CD4-positive, alpha-beta T cell treated with Interleukin-15 for 4 hours (primary cell): ENCODE results near the gene ARHGEF3.
"Not testable (repeated sequence)": the region's sequence is repeated elsewhere in the genome, so short reads cannot be mapped to it uniquely, and the experiment has no call there.

Experiments used
- DNase-seq: peaks from one replicate; pipeline ENCODE4 v3.0.0-alpha.2; 2020; ENCODE audit warnings: low spot score

ARHGEF3 gene

DNA sequence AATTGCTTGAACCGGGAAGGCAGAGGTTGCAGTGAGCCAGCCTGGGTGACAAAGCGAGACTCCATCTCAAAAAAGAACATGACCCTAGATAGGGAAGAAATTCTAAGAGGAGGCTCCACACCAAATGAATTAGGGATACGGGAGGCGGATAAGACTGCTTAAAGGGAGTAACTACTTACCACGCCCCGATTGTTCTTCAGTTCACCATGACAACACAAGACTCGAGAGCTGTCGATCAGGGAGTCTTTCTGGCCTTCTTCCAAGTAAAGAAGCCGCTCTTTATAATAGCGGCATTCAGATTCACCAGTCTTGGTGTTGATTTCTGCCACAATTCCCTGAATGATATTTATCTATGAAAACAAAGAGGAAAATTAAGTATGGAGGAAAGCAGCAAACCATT, 64.7 kb downstream of the ARHGEF3 start:
- DNase-seq = no peak

DNA sequence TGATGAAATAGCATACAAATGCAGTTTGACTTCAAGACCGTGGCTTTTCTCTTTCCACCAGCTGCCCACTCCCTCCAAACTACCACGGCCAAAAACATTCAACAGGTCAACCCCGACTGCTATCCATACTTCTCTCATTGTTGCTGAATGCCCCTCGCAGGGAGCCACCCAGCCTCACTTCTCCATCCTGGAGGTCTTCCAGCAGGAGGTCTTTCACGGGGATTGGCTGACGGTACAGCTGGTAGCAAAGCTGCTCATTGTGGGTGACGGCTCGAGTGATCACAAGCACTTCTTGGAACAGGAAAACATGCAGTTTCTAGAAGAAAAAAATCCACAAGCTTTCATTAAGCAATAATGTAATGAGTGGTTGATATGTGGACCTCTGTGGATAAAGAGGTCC, 69.6 kb downstream of the ARHGEF3 start:
- no peak for DNase-seq

DNA sequence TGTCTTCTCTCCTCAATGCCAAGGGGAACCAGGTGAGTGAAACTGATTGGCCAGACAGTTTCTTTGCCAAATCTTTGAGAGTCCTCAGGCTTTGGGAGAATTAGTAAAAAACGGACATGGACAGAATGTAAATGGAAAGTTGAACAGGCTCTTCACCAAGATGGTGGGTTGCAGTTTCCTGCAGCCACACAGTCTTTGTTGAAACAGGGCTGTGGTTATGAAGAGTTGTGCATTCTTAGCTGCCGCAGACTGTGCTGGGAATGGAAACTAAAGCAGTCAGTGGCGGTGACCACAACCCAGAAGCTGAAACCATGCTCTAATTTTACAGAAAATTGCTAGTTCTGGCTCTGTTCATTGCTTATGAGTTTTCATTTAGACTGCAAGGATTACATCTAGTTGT, 76.6 kb downstream of the ARHGEF3 start:
- DNase-seq = peak; percentile 61

DNA sequence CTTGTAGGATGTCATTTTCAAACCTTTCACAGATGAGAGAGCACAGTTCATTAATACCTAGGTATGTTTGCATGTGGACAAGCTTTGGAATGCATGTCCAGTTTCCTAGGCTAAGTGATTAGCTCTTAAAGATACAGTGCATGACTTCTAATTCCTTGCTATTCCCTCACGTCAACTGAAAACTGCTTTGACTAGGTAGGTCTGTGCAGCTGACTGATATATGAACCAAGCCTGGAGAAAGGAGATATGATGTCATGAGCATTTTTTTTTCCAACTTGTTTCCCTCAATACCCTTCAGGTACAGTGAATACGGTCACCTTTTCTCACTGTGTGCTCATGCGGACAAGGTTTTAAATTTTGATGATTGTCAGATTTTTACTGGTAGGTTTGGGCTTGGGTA, 77.1 kb downstream of the ARHGEF3 start:
- DNase-seq = no peak

DNA sequence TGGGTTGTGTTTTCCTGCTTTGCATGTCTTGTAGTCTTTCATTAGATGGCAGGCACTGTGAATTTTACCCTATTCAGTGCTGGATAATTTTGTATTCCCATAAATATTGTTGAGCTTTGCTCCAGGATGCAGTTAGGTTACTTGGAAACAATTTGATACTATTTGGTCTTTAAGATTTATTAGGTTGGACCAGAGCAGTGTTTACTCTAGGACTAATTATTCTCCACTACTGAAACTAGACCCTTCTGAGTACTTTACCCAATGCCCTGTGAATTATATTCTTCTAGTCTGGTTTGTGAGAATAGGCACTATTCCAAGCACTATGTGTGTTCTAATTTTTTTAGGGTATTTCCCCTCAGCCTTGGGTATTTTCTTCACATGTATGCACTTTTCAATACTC, 80.9 kb downstream of the ARHGEF3 start:
- DNase-seq = no peak

DNA sequence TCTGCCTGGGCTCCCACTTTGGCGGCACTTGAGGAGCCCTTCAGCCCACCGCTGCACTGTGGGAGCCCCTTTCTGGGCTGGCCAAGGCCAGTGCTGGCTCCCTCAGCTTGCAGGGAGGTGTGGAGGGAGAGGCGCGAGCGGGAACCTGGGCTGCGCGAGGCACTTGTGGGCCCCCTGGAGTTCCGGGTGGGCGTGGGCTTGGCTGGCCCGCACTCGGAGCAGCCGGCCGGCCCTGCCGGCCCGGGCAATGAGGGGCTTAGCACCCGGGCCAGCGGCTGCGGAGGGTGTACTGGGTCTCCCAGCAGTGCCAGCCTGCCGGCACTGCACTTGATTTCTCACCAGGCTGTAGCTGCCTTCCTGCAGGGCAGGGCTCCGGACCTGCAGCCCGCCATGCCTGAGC, 82.9 kb downstream of the ARHGEF3 start:
- DNase-seq = not testable (repeated sequence)

DNA sequence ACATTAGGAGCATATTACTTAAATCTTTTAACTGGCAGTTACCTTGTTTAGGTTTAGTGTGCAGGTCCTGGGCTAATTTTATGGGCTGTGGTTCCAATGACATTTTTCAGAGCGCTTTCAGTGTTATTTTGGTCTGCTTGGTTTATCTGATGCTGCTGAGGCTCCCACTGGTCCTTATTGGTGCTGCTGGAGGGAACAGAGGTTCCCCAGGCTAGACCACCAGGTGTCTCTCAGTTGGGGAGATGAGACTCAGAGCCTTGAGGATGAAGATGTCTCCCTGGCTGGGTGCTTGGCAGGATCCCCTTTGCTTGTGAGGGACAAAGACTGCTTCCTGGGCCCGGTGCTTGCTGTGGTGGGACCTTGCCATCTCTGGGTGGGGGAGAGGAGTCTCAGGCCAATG, 90.4 kb downstream of the ARHGEF3 start:
- DNase-seq = no peak

DNA sequence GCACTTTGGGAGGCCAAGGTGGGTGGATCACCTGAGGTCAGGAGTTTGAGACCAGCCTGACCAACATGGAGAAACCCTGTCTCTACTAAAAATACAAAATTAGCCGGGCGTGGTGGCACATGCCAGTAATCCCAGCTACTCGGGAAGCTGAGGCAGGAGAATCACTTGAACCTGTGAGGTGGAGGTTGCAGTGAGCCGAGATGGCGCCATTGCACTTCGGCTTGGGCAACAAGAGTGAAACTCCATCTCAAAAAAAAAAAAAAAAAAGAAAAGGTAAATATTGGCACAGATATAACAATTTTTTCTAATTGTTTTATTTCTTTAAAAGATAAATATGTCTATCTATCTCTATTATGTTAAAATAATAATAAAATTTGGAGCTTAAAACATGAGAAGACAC, 94.3 kb downstream of the ARHGEF3 start:
- DNase-seq = peak; percentile 42

DNA sequence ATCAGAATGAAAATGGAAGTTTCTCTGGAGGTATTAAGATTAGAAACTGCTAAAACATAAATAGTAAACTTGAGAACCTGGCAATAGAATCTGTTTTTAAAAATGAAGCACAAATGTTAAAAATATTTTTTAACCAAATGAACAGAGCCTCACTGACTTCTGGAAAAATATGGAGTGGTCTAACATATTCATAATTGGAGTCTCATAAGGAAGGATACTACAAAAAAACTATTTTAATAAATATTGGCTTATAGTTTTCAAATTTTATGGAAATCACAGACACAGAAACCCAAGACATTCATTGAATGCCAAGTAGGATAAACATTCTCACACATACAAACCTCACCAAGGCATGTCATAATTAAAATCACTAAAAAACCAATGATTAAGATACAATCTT, 95.1 kb downstream of the ARHGEF3 start:
- no peak for DNase-seq

DNA sequence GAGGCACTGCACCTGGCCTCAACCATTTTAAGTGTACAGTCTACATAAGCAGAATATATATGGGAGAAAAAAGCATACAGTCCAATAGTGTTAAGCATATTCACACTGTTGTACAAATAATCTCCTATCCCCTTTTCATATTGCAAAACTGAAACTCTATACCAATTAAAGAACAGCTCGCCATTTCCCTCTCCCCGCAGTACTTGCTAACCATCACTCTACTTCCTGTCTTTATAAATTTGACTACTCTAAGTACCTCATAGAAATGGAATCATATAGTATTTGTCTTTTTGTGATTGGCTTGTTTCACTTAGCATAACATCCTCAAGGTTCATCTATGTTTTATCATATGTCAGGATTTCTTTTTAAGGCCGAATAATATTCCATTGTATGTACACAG, 97.0 kb downstream of the ARHGEF3 start:
- no peak for DNase-seq

DNA sequence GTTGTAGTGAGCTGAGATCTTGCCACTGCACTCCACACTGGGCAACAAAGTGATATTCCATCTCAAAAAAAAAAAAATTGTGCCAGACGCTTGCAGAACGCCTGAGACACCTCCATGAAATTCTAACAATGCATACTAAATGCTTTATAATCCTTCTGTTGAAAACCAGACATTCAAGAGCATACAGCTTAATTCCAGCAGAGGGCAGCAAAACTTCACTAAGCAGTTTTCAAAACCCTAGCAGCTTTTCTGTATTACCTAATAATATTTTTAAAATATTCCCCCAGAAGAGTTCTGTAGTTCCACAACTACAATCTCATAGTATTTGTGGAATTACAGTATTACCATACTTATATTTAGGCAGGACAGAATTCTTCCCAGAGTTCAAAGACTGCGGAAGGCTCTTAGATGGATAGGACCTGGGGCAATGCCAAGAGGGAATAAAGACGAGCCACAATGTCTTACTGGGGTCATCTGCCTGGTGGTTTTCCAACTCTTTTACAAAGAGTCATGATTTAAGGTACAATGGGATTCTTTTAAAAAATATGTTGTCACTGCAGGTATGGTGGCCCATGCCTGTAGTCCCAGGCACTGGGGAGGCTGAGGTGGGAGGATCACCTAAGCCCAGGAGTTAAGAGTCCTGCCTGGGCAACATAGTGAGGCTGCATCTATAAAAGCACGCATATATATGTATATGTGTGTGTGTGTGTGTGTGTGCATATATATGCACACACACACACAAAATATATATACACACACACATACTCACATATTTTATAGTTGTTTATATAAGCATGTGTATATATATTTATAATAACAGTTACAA, 99.0 kb downstream of the ARHGEF3 start:
- DNase-seq = peak; percentile 78

DNA sequence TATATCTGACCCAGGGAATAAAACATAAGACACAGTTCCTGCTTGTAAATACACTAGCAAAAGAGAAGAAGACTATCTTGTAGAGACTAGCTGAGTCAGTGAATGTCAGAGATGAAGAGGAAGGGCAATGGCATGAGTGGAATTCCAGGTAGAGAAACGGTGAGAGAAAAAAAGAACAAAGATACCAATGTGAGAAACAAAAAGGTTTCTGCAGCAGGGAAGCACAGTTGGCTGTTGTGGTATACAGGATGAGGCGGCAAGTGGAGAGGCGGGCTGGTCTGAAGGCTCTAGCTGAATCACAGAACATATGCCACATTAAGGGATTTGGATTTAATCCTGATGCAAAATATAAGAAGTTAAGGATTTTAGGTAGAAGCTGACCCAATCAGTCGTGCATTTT, 101.6 kb downstream of the ARHGEF3 start:
- no peak for DNase-seq

DNA sequence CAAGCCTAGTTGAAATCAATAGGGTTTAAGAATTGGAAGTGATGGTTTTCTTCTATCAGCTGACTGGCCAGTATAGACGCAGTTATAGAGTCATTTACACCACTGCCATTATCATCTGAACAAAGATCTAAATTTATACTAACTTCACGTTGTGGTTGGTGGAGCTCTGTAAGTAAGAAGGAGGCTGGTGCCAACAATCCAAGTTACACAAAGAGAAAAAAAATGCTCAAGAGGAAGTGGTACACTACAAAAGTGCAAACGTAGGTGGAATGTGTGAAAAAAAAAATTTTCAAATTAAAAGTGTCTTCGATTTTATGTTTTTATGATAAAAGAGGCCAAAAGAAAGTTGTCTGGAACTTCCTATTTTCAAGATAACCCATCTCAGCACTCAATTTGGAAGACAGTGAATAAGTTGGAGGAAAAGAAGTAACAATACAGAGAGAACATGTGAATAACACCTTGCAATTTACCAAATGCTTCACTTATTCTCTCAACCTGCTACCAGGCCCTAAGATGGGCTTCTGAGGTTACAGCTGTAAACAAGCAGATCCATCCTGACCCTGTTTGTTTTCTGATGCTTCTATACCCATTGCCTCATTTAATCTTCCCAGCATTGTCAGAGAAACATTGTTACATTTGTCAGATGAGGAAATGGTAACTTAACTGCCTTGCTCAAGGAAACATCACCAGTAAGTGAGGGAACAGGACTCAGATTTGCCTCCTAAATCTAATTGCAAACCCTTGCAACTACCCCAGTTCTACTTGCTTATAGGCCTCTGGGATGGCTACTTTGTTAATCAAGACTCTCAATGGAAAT, 106.7 kb downstream of the ARHGEF3 start:
- peak; percentile 27 for DNase-seq

DNA sequence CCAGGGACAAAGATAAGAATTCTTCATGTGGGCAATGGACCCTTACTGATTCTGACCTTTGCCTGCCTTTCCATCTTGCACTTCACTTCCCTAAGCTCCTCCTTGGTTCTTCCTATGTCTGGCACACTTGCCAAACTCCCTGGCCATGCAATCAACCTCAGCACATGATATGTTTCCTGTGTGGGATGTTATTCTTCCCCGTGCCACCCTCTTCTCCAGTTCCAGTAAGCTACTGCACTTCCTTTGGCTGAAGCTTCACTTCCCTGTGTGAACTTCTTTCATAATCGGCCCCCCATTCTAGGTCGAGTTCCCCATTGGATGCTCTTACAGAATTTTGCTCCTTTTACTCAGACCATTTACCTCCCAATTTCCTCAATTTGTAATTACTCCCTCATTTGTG, 108.0 kb downstream of the ARHGEF3 start:
- DNase-seq = no peak

DNA sequence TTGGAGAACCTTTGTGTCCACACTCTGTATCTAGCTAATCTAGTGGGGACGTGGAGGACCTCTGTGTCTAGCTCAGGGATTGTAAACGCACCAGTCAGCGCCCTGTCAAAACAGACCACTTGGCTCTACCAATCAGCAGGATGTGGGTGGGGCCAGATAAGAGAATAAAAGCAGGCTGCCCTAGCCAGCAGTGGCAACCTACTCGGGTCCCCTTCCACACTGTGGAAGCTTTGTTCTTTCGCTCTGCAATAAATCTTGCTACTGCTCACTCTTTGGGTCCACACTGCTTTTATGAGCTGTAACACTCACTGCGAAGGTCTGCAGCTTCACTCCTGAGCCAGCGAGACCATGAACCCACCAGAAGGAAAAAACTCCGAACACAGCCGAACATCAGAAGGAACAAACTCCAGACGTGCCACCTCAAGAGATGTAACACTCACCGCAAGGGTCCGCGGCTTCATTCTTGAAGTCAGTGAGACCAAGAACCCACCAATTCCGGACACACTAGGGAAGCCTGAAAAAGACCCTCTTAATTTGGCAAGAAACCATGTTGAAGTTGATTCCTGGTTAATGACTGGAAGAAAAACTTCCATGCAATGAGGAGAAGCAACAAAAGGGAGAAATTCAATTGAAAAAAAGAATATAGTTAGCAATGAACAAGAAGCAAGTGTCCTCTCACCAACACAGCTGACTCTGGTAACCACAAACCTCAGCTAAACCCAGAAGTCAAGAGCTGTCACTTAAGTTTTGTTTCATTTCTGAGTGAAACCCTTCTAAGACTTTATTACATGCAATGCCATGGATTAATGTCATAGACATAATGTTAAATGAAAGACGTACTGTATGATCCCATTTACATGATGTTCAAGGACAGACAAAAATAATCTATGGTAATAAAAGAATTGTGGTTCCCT, 109.0 kb downstream of the ARHGEF3 start:
- peak; percentile 53 for DNase-seq

DNA sequence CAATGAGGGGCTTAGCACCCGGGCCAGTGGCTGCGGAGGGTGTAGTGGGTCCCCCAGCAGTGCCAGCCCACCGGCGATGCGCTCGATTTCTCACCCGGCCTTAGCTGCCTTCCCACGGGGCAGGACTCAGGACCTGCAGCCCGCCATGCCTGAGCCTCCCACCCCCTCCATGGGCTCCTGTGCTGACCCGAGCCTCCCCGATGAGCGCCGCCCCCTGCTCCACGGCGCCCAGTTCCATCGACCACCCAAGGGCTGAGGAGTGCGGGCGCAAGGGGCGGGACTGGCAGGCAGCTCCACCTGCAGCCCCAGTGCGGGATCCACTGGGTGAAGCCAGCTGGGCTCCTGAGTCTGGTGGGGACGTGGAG, 109.8 kb downstream of the ARHGEF3 start:
- DNase-seq = not testable (repeated sequence)

DNA sequence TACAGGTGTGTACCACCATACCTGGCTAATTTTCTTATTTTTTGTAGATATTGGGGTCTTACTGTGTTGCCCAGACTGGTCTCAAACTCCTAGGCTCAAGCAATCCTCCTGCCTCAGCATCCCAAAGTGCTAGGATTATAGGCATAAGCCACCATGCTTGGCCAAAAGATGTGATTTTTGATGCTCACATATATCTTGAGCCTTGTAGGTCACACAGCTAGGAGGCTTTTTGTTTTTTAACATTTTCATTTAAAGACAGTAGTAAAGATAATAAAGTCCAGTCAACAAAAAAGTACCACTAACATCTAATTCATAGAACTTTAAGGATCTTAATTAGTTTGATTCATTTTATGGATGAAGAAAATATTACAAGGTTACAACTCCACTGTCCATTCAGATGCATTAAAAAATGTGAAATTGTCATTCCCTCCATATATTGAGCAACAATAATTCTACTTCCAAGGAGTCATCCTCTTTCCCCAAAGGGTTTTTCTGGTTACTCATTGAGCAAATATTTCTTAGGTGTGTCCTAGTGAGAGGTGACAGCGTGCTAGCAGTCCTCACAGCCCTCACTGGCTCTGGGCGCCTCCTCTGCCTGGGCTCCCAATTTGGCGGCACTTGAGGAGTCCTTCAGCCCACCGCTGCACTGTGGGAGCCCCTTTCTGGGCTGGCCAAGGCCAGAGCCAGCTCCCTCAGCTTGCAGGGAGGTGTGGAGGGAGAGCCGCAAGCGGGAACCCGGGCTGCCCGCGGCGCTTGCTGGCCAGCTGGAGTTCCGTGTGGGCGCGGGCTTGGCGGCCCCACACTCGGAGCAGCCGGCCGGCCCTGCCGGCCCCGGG, 110.4 kb downstream of the ARHGEF3 start:
- no peak for DNase-seq

DNA sequence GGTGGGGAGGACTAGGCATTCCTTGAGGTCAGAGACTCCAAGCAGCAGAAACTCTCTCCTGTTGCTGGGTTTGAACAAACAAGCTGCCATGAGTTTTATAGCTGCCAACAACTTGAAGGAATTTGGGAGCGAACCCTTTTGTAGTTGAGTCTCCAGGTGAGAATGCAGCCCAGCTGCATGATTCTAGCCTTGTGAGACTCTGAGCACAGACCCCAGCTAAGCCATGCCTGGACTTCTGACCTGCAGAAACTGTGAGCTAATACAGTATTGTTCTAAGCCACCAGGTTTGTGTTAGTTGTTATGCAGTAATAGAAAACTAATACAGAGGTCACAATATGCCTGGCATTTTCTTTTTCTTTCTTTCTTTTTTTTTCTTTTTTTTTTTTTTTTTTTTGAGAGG, 112.4 kb downstream of the ARHGEF3 start:
- no peak for DNase-seq

DNA sequence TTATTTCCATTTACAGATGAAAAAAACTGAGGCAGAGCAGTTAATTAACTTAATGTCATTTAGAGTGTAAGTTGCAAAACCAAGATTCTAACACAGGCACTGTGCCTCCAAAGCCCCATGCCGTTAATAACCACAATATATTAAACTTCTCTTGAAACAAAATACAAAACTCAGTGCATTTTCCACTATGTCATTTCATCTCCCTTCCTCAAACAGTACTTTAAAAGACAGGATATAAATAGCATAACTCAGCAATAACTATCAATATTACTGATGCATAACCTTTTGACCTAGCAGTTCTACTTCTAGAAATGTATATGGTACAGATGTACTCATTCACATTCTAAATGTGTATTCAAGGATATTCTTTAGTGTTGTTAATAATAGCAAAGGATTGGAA, 113.6 kb downstream of the ARHGEF3 start:
- no peak for DNase-seq

DNA sequence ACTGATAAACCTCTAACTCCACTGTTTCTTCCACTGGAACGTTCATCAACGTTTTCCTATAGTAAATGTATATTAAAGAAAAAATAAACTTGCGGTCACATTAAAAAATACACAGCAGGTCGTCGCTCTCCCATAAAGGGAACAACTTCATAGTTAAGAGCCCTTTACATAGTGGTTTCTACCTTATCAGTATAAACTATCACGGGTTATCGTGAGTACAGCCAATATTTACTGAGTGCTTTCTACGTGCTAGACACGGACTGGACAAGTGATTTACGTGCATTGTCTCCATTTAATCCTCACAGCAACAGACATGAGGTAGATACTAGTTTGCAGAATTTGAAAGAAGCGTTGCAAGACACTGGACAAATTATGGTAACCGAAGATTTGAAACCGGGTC, 117.7 kb downstream of the ARHGEF3 start:
- DNase-seq = no peak

DNA sequence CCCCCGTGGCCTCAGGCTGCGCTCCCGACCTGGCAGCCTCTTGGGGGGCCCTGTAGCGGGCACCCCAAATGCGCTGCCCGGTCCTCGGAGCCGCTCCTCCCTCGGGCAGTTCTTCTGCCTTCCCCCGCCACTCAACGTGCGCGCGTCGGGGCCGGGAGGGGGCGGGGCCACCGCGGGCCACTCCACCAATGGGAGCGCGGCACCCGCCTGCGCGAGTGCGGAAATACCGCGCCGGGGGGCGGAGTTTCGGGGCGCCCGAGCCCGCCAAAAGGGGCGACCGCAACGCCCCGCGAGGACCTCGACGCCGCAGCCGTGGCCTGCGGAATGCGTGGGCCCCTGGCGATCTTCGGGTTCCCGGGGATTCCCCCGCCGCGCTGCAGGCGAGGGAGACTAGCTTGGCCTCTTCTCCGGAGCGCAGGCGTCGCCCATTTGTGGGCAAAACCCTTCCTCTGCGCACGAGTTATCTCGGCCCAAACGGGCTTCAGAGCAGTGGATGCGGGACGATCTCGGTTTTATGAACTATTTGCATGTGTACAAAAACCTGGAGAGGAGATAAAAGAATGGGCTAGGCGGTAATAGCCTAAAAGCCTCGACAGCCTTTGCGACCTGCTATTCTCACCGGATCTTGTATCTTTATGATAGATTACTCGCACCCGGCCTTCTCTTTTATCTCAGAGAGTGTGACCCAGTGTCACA, 118.5 kb downstream of the ARHGEF3 start, which contains the start of gene TASOR:
TSS of gene TASOR (minus strand) at position 144 of the 696 bp plus-strand sequence. CDS start 259 bp downstream, outside the sequence.
- DNase-seq = peak; percentile 90
